Right renal cortex interstitium (tissue), 3 donors: ENCODE measurements around the gene SOD3. TPM values are rescaled to one million over a fixed set of nuclear protein-coding genes. Genes with fewer than 3 reads are reported as not detected.

ENCODE experiments used
- DNase-seq, 3 donors: peaks; one replicate each; pipeline ENCODE4 v3.0.0-alpha.2; 2013; ENCODE audit warnings: low read depth in 3 of 3, low spot score in 2 of 3
- polyA plus RNA-seq, 3 donors: library from polyadenylated mRNA; unstranded; fragments of 120-200 nt; gene quantifications; one replicate each; pipeline ENCODE4 v1.2.1, GENCODE V29; 2013; ENCODE audit not compliant: insufficient read length in 3 of 3

SOD3 gene
- polyA plus RNA-seq = 10 to 100 TPM in 1 of 3 donors, 1 to 10 TPM in 2; 8.8 to 10.0 (median 9.8) TPM

DNA sequence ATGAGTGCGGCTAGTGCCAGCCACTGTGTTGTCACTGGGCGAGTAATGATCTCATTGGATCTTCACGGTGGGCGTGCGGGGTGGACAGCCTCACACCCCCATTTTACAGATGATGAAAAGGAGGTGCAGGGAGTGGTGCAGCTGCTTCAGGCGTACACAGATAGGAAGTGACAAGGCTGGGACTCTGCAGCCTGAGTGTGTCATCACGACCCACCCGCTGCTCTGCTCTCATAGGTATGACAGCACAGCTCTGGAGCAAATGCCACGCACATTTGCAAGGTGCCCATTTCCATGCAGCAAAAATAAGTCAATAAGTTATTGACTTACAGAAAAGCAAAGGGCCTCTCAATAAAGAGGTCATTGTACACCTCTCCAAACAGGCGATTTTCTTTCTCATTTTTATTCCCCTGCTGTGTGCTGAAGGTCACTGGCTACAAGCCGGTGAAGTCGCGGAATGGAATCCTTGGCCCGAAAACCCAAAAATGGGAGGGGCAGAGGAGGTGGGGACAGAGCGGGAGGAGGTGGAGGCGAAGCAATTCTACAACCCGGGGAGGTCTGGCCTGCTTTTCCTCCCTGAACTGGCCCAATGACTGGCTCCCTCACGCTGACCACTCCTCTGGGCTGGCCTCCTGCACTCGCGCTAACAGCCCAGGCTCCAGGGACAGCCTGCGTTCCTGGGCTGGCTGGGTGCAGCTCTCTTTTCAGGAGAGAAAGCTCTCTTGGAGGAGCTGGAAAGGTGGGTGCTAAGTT is at the start of gene SOD3:
Gene SOD3, plus strand, starts transcription at position 658 of the 750 bp plus-strand sequence. CDS start 3,949 bp downstream, outside the sequence.
- DNase-seq = no peak

GRCh38 chr4:24747234-24747975 is 48.0 kb upstream of the SOD3 start:
- no peak for DNase-seq

GRCh38 chr4:24748023-24748422 is 47.4 kb upstream of the SOD3 start:
- DNase-seq = no peak

DNA sequence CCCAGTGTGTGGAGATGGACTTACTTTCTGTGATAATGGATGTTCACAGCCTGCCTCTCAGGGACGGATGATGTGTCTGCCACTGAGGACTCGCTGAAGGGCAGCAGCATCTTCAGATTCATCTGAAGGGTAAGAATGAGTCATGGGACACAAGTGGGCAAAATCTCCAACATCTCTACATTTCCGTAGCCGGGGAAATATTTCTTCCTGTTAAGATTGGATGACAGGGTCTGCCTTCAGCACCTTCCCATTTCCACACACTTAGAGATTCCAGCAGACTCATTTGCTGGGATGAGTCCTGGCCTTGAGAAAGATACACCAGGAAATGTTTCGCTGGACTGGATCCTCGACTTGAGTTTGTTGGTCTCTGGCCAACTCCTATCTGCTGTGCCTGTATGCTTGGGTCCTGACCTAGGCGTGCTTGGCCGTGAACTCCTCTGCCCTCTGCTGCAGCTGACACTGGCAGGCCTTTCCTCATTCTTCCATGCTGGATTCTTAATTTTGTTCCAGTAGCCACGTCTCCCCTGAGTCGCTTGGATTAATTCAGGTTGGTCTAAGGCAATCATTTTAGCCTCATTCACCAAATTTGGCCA is 46.5 kb upstream of the SOD3 start:
- DNase-seq = no peak

DNA sequence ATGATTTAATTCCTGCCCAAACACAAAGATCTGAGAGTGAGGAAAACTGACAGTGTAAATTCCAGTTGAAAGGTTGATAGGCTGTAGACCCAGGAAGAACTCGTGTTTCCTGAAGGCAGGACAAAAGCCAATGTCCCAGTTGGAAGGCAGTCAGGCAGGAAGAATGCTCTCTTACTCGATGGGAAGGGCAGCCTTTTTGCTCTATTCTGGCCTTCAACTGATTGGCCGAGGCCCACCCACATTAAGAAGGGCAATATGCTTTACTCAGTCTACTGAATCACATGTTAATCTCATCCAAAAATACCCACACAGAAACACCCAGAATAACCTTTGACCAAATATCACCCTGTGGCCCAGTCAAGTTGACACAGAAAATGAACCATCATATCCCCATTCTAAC is 45.3 kb upstream of the SOD3 start:
- no peak for DNase-seq

DNA sequence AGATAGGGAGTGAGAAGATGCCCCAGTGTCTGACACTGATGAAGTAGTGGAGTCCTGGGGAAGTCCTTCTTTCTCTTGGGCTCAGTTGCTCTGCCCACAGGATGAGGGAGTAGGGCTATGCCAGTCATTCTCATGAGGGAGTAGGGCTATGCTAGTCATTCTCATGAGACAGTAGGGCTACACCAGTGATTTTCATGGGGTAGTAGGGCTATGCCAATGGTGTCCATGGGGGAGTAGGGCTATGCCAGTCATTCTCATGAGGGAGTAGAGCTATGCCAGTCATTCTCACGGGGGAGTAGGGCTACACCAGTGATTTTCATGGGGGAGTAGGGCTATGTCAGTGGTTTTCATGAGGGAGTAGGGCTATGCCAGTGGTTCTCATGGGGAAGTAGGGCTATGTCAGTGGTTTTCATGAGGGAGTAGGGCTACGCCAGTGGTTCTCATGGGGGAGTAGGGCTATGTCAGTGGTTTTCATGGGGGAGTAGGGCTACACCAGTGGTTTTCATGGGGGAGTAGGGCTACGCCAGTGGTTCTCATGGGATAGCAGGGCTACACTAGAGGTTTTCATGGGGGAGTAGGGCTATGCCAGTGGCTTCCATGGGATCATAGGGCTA is 43.3 kb upstream of the SOD3 start:
- DNase-seq = no peak

GRCh38 chr4:24753519-24753918 is 41.9 kb upstream of the SOD3 start:
- no peak for DNase-seq

- no peak for DNase-seq
Measured at GRCh38 chr4:24754571-24754970, 40.8 kb upstream of the SOD3 start.

DNA sequence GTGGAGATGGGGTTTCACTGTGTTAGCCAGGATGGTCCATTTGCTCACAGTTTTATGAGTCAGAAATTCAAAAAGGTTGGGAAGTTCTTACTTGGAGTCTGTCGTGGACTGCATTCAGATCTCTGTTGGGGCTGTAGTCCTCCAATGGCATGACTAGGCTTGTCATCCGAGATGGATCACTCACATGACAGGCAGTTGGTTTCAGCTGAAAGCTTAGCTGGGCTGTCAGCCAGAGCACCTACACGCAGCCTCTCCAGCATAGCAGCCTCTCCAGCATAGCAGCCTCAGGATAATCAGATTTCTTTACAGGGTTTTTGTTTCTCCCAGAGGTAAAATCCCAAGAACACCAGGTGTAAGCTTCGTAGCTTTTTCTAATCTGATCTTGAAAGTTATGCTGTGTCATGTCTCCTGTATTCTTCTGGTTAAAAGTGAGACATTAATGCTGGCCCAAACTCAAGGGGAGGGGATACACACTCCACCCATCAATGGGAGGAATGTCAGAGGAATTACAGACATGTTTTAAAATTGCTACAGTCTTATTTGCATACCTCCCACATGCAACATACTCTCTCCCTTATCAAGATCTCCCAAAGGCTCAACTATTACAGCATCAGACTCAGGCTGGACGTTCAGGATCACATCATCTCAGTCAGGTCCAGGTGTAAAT is 31.6 kb upstream of the SOD3 start:
- DNase-seq = no peak

- no peak for DNase-seq
Measured at GRCh38 chr4:24764345-24764744, 31.0 kb upstream of the SOD3 start.

DNA sequence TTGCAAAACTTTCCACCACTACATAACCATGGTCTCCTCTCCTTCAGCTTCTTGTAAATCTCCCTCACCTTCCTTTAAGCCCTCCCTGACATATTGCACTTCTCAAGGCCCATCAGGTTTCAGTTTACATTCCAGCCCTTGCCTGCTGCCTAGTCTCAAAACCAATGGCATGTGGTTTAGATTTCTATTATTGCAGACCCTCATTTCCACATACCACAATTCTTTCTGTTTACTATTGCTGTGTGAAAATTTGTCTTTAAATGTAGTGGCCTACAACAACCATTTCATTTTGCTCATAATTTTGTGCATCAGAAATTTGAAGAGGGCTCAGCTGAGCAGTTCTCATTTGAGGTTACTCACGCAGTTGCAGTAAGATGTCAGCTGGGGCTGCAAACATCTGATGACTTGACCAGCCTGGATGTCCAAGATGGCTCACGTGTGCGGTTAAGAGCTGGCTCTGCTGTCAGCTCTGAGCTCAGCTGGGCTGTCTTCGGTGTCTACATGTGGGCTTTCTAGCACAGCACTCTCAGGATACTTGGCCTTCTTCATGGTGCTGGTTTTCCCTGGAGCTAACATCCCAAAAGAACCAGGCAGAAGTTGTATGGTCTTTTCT is 29.9 kb upstream of the SOD3 start:
- DNase-seq = no peak

DNA sequence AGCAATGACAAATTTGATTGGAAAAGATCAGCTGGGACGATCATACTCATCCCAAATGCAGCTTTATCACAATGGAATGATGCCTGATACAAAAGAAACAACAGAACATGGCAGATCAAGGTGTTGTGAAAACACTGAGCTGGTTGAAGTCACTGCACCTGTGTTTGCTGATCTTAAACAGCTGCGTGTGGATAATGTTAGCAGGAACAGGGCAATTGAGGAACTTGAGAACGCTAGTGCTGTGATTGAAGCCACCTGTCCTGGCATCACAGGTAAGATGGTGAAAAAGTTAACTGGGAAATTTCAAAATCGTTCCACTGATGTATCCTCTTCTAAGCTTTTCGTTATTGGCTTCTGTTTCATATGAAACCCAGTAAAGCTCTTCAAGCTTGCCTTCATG is 27.4 kb upstream of the SOD3 start:
- no peak for DNase-seq

DNA sequence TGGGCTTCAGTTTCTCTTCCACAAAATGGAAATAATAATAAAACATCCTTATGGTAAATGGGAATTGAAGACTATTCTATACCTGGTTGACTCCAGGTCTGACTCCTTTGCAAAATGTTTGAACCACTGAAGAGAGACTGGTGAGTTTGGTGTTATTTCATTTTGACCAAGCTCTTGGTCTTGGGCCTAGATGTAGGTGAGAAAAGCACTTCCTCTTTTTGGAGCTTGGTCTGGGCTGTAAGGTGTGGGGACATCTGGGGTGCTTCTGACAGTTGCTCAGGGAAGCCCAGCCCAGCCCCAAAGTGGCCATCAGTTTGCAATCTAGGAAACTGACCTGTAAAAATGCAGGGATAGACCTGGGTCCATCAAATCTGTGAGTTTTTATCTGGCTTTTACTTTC is 26.8 kb upstream of the SOD3 start:
- no peak for DNase-seq

DNA sequence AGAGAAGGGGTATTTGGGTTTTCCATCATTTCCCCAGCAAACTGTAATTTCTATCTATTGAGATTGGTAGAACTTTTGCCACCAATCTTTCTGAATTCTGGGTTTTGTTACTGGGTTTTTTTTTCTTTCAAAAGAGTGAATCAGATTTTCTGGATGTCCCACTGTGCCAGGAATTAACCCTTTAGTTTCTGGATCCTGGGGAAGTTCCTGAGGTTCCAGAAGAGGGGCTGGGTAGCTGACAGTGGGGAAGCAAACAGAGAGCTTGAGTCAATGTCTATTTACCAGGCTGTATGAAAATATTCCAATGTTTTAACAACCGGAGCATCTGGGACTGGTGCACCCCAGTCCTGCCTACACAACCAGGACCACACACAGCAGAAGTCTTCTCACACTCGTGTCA is 25.8 kb upstream of the SOD3 start:
- DNase-seq = no peak

DNA sequence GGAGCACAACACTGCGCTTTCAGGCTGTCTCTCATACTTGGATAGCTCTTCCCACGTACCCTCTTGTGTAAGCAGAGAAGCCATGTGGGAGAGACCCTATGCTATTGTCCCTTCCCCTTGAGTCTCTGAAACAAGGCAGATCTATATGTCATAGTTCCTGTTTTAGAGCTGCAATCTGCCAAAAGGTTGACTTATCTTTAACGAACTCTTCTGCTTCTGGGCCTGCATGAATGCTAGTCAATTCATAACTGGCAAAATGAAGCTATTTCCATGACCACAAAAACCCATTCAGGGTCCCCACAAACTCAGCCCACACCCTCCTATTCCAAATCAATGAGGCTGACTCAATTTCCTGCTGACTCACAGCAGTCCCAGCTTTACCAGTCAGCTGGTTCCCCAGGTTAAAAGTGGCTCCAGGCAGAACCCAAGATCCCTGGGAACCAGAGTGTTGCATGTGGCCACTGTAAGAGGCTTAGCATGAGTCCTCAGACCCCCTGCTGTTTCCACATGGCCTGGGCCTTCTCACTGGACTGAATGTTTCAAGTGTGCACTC is 25.3 kb upstream of the SOD3 start:
- DNase-seq = no peak

DNA sequence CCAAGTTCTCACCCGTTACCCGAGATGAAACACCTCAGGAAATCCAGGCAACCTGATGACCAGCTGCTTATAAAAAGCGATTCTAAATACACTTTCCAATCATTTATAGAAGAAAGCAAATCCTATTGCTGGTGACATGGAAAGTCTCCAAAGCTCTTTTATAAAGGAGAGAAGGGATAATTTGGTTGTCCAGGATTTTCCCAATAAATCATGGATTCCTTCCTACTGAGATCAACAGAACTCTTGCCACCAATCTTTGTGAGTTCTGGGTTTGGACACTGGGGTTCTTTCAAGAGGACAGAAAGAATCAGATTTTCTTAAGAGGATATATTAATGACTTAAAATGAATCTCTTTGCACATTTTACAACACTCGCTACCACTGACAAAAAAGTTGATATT is 24.7 kb upstream of the SOD3 start:
- no peak for DNase-seq

DNA sequence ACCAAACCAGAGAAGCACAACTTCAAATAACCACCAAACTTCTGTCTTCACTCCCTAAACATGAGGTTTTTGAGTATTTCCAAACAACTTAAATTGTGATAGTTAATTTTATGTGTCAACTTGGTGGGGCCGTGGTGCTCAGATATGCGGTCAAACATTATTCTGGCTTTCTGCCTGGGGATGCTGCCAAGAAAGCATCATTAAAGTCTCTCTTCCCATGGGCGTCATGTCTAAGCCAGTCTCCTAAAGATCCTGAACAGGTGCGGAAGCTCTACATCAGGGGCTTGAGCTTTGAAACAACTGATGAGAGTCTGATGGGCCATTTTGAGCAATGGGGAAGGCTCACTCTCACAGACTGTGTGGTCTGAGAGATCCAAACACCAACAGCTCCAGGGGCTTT is 24.1 kb upstream of the SOD3 start:
- no peak for DNase-seq

DNA sequence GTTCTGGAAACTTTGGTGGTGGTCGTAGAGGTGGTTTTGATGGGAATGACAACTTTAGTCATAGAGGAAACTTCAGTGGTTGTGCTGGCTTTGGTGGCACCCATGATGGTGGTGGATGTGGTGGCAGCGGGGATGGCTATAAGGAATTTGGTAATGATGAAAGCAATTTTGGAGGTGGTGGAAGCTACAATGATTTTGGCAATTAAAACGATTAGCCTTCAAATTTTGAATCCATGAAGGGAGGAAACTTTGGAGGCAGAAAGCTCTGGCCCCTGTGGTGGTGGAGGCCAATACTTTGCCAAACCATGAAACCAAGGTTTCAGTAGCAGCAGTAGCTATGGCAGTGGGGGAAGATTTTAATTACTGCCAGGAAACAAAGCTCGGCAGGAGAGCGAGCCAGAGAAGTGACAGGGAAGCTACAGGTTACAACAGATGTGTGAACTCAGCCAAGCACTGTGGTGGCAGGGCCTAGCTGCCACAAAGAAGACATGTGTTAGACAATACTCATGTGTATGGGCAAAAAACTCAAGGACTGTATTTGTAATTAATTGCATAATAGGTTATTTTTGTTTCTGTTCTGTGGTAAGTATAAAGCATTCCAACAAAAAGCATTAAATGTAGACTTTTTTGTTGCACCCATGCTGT is 23.2 kb upstream of the SOD3 start:
- DNase-seq = no peak

DNA sequence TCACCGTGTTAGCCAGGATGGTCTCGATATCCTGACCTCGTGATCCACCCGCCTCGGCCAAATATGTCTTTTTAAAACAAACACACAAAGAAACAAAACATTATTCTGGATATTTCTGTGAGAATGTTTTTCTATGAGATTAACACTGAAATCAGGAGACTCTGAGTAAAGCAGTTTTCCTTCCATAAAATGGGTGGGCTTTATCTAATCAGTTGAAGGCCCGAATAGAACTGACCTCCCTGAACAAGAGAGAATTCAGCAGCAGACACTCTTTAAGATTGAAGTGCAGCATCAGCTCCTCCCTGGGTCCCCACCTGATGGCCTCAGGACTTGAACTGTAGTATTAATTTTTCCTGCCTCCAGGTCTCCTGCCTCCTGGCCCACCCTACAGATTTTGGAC is 22.4 kb upstream of the SOD3 start:
- no peak for DNase-seq

DNA sequence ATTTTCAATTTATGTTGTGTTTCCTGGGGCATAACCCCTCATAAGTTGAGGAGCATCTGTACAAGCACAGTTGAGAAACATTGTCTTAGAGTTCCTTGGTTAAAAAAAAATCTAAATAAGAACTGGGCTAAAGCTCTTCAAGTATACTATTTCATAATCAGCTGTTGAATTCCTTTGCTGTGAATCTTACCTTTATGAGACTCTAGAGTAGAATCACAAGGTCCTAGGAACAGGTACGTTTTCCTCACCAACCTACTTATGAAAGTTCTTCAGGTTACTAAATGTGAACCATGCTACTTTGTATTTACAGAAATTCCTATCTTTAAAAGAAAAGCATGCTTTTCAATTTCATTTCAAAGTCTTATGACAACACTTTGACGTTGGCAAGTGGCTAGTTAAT is 20.9 kb upstream of the SOD3 start:
- DNase-seq = no peak
